HFFc6 (cell line): ENCODE data around the gene HKDC1. TPM values are rescaled to one million over a fixed set of nuclear protein-coding genes. Genes with fewer than 3 reads are reported as not detected.
"Not testable (repeated sequence)": the region's sequence is repeated elsewhere in the genome, so short reads cannot be mapped to it uniquely, and the experiment has no call there.

Experiments used
- DNase-seq: peaks from one replicate; pipeline ENCODE4 v3.0.0-alpha.2; 2018
- H3K27ac Mint-ChIP-seq: 2 replicates; pipeline ENCODE4 v1.8.0; 2020; ENCODE audit warnings: mild to moderate bottlenecking, mixed read lengths
- H3K27me3 Mint-ChIP-seq: 2 replicates; pipeline ENCODE4 v1.8.0; 2021; ENCODE audit warnings: mild to moderate bottlenecking, moderate library complexity, mixed read lengths; ENCODE audit not compliant: insufficient read depth
- H3K36me3 Mint-ChIP-seq: 2 replicates; pipeline ENCODE4 v1.8.0; 2021; ENCODE audit warnings: low read depth, mixed read lengths
- H3K4me1 Mint-ChIP-seq: 2 replicates; pipeline ENCODE4 v1.8.0; 2020; ENCODE audit warnings: low read depth, mixed read lengths
- H3K4me3 Mint-ChIP-seq: 2 replicates; pipeline ENCODE4 v1.8.0; 2020; ENCODE audit warnings: mild to moderate bottlenecking, moderate library complexity, mixed read lengths
- H3K9me3 Mint-ChIP-seq: 2 replicates; pipeline ENCODE4 v1.8.0; 2020; ENCODE audit warnings: mild to moderate bottlenecking, mixed read lengths
- CTCF ChIP-seq: fragments of 200-600 bp; sonication (generic); IDR thresholded peaks from 2 replicates; pipeline ENCODE4 v1.5.0; 2021; ENCODE audit warnings: antibody characterized with exemption, mild to moderate bottlenecking
- total RNA-seq, 6 experiments: library from RNA; stranded (reverse); fragmentation: NEBNext Ultra II Directional; extraction: Animal tissue kit (Norgen Biotek cat#: 25700); gene quantifications; 2 replicates in 1 of 6; 3 replicates in 5 of 6; pipeline ENCODE4 v1.2.3, GENCODE V29; 2021

Gene HKDC1
- total RNA-seq, 6 experiments from 2014 or later = 0.09 to 0.54 (median 0.42) TPM

GRCh38 chr10:69248117-69248730 lies 28.1 kb downstream of the HKDC1 start:
- H3K27ac Mint-ChIP-seq = no peak overlapping the region
- peaks cover 5% of the 10 kb centered on the region; the same call in 1 of the 2 replicates for H3K36me3 Mint-ChIP-seq
- no peak for TF ChIP-seq CTCF
- H3K4me1 Mint-ChIP-seq = no peaks in the 10 kb centered on the region; the same call in 1 of the 2 replicates
- no peaks in the 10 kb centered on the region; the same call in 1 of the 2 replicates for H3K9me3 Mint-ChIP-seq
- H3K27me3 Mint-ChIP-seq = peaks cover 7% of the 10 kb centered on the region; the same call in 1 of the 2 replicates
- no peak for DNase-seq
- no peak overlapping the region for H3K4me3 Mint-ChIP-seq

- Mint-ChIP-seq H3K4me1 (no peaks in the 10 kb centered on the region; the same call in 1 of the 2 replicates), H3K27me3 (peaks cover 7% of the 10 kb centered on the region), H3K36me3 (peaks cover 5% of the 10 kb centered on the region; the same call in 1 of the 2 replicates), H3K27ac (no peak overlapping the region), H3K4me3 (no peak overlapping the region), H3K9me3 (no peaks in the 10 kb centered on the region; the same call in 1 of the 2 replicates)
- TF ChIP-seq CTCF = no peak
- no peak for DNase-seq
These were observed 29.9 kb downstream of the HKDC1 start for GRCh38 chr10:69250041-69250440.

- H3K4me3 Mint-ChIP-seq, DNase-seq, H3K27ac Mint-ChIP-seq, H3K27me3 Mint-ChIP-seq, H3K36me3 Mint-ChIP-seq, H3K4me1 Mint-ChIP-seq, H3K9me3 Mint-ChIP-seq: not testable (repeated sequence)
These were observed 31.3 kb downstream of the HKDC1 start for GRCh38 chr10:69251417-69251816.

GRCh38 chr10:69253171-69253570 lies 33.0 kb downstream of the HKDC1 start:
- no peak overlapping the region for H3K4me3 Mint-ChIP-seq
- no peaks in the 10 kb centered on the region; the same call in 1 of the 2 replicates for H3K9me3 Mint-ChIP-seq
- no peaks in the 10 kb centered on the region; the same call in 1 of the 2 replicates for H3K4me1 Mint-ChIP-seq
- peaks cover 11% of the 10 kb centered on the region for H3K27me3 Mint-ChIP-seq
- no peak for TF ChIP-seq CTCF
- peaks cover 5% of the 10 kb centered on the region; the same call in 1 of the 2 replicates for H3K36me3 Mint-ChIP-seq
- DNase-seq = no peak
- no peak overlapping the region for H3K27ac Mint-ChIP-seq

GRCh38 chr10:69254877-69255276 lies 34.7 kb downstream of the HKDC1 start:
- no peak for TF ChIP-seq CTCF
- no peak overlapping the region for H3K4me3 Mint-ChIP-seq
- H3K4me1 Mint-ChIP-seq = no peaks in the 10 kb centered on the region
- DNase-seq = no peak
- H3K27ac Mint-ChIP-seq = no peak overlapping the region
- peaks cover 5% of the 10 kb centered on the region; the same call in 1 of the 2 replicates for H3K36me3 Mint-ChIP-seq
- peaks cover 14% of the 10 kb centered on the region for H3K27me3 Mint-ChIP-seq
- H3K9me3 Mint-ChIP-seq = no peaks in the 10 kb centered on the region; the same call in 1 of the 2 replicates

GRCh38 chr10:69259547-69260243 lies 39.6 kb downstream of the HKDC1 start:
- Mint-ChIP-seq H3K36me3 (no peaks in the 10 kb centered on the region), H3K27ac (no peak overlapping the region), H3K9me3 (no peaks in the 10 kb centered on the region), H3K27me3 (peaks cover 39% of the 10 kb centered on the region), H3K4me1 (peaks cover 4% of the 10 kb centered on the region; the same call in 1 of the 2 replicates), H3K4me3 (no peak overlapping the region)
- TF ChIP-seq CTCF = no peak
- DNase-seq = no peak
